Activated T-cell treated with anti-CD3 and anti-CD28 coated beads for 1 hour (primary cell): ENCODE data around the gene ZNF76.

Source experiments
- DNase-seq: peaks from one replicate; pipeline ENCODE4 v3.0.0-alpha.2; 2020; ENCODE audit warnings: low read depth

Gene ZNF76

DNA sequence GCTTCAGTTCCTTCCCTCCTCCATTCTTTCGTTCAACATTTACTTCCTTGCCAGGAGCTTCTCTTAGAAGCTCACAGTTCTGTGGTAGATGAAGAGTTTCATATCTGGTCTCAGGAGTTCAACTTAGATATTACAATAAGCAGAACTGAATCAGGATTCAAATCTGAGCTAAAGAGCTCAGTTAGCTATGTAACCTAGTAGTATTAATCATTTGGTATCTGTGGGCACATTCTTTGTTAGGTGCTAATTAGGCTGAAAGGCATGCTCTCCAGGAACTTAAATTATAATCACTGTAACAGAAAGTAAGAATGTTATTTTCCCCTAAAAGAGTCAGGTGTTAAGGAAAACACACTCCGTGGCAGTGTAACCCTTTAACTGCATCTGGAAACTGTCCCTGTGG lies 8.4 kb downstream of the ZNF76 start:
- DNase-seq, result no peak

DNA sequence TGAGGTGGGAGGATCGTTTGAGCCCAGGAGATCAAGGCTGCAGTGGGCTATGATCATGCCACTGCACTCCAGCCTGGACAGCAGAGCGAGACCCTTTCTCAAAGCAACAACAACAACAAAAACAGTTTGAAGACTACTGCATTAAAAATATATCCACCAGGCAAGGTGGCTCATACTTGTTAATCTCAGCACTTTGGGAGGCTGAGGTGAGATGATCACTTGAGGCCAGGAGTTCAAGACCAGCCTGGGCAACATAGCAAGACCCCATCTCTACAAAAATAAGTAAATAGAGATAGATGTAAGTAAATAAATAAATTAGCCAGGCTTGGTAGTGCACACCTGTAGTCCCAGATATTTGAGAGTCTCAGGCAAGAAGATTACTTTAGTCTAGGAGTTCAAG lies 12.5 kb downstream of the ZNF76 start:
- no peak for DNase-seq

DNA sequence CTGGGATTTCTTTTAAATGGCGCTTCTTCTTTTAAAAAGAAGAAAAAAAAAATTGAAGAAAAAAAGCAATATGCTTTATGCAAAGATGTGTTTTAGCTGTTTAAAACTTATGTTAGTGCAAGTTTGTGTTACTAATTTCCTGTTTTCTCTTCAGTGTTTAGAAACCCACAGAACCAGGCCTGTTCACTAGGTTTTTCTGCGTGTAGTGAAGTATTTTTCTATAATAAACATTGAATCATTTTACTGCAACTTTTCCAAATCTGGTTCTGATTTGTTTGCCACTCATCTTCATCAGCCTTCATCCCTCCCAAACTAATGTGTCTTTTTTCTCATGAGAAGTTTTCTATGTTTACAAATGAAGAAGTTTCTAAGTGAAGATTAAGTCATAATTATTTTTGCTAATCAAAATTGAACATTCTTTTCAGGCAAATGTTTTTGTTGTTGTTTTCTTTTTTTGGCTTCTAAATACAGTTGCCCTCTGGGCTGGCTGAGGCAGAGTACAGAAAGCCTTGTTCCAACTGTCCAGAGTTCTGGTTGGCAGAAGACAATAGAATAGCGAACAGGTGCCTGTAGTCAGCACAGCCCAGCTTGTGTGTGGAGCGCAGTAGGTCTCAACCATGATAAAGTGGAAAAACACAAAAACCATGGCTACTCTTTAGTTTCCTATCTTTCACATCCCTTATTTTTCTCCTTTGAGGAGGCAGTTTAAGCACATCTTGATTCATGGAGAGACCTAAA lies 14.5 kb downstream of the ZNF76 start:
- DNase-seq, result no peak

DNA sequence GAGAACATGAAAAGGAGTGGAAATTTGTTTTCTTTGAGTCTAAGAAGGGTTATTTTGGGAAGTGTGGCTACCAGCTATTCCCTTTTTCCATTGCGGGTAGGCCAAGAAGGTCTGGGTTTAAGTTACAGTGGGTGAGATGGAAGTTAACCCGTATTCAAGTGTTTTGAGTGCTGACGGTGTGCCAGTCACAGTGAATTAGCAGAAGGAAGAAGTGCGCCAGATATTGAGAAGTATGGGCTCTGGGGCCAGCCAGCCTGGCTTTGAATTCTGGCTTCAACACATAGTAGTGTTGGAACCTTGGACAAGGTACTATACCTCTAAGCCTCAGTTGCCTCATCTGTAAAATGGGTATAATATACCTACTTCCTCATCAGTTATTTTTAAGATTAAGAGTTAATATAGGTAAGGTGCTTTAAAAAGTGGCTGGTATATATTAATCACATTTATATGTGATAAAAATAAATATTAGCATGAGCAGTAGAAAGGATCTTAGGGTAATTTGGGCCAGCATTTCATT lies 16.3 kb downstream of the ZNF76 start:
- no peak for DNase-seq

DNA sequence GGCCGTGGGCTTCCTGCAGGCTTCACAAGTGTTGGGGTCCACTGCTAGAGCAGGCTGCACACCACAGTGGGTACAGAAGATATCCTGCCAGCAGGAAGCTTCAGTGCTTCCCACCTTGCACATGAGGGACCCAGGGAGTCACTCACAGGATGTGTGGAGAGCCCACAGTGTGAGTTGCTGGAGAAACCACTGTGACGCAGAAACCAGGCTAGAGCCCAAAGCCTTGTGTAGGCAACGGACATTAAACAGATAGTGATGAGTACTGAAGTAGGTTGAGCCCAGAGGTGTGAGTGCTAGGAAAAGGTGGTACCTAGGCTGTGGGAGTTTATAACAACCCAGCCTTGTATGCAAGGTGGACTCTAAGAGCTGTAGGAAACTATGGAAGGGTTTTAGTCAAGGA lies 19.2 kb downstream of the ZNF76 start:
- no peak for DNase-seq

DNA sequence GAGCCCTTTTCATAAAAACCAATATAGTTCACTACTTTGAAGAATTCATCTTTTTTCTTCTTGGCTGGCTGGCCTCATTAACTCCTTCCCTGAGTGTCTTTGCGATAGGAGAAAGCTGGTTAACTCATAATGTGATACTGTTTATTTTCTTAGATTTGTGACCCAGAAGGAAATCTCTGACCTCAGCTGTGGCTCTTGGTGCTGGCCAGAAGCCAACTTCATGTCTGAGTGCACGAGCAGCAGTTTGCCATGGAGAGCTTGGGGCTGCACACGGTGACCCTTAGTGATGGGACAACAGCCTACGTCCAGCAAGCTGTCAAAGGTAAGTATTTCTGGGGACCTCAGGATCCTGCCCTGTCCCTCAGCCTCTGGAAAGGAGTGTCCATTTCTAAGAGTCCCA lies 21.4 kb downstream of the ZNF76 start:
- no peak for DNase-seq

DNA sequence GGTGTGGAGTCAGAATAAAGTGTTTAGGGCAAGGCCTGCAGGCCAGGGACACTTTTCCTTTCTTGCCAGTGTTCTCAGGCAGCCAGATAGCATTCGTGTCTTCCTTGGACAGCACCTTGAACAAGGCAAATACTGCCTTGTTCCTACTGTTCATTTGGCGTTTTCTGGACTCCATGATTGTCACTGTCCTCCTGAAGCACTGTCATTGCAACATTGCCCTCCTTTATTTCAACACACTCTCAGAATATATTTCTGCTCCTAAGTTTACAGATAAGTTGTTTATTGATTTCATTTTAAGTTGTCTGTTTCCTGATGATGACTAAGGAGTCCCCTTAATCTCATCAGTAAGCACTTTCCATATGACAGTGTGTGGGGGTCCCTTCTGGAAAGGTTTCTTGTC lies 22.9 kb downstream of the ZNF76 start:
- DNase-seq, result no peak

DNA sequence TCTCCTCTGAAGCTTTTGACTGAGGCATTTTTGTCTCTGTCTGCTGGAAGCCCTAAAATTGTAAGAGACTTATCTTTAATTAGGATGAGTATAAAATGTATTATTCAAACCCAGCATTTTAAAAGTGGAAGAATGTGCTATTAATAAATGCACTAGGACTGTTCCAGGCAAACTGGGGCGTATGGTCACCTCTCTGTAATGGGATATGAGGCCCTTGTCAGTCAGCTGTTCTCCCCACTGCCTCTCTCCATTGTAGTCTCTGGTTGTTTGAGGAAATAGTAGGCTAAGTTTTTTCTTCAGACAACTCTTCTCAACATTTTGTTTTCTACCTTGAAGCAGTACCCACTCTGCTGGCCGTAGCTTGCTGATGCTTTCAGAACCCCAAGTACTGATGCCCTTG lies 23.8 kb downstream of the ZNF76 start:
- DNase-seq, result no peak

DNA sequence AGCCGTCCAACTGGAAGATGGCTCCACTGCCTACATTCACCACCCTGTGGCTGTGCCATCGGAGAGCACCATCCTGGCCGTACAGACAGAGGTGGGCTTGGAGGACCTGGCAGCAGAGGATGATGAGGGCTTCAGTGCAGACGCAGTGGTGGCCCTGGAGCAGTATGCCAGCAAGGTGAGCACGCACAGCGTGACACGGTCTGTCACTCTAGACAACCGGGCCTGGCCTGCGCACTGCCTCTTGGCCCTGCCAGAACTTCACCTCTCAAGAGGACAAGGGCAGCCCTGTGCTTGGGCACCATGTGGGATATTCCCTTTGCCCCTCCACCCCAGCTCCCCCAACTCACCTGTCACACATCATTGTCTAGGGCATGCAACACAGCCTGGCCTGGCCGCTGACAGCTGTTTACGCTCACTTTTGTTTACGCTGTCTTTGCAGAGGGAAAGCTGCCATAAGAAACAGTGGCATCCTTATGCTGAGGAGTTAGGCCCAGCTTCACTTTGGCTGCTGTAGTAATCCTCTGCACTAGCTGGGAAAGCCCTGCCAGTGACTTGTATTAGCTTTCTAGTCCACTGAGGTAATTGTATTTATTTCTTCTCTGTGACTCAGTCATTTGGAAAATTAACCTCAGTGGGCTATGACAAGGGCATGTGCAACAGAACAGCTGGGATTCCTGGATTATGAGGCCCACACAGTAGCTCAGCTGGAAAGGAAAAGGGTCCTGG lies 28.3 kb downstream of the ZNF76 start:
- DNase-seq, result no peak

DNA sequence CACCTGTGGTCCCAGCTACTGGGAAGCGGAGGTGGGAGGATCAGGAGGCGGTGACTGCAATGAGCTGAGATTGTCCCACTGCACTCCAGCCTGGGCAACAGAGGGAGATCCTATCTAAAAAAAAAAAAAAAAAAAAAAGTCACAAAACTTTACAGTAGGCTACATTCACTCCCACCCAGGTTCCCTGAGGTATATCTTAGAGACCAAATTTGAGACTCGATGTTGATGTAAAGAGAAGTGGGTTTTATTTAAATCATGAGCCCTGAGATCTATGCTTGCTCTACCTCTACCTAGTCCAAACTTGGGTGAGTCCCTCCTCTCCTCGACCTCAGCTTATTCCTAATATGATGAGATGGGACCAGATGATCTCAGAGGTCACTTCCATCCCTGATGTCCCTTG lies 29.3 kb downstream of the ZNF76 start:
- DNase-seq, result no peak

DNA sequence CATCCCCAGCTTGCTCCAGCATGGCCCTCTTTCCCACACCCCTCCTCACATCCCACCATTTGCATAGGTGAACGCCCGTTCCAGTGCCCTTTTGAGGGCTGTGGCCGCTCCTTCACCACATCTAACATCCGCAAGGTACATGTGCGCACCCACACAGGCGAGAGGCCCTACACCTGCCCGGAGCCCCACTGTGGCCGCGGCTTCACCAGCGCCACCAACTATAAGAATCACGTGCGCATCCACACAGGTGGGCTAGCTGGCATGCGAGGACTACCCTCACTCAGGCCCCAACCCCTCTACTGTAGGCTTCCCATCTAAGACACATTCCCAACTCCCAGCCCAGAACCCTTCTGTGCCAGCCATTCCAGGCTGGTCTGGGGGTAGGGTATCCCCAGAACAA lies 32.0 kb downstream of the ZNF76 start:
- no peak for DNase-seq

DNA sequence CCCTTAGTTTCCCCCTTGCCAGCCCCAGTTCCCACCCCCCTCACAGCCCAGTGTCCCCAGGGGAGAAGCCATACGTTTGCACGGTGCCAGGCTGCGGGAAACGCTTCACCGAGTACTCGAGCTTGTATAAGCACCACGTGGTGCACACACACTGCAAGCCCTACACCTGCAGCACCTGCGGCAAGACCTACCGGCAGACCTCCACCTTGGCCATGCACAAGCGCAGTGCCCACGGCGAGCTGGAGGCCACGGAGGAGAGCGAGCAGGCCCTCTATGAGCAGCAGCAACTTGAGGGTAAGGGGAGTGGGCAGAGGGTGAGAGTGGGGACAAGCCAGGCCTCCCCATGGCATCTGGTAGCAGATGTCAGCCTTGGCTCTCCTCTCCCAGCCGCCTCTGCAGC lies 33.0 kb downstream of the ZNF76 start:
- no peak for DNase-seq

DNA sequence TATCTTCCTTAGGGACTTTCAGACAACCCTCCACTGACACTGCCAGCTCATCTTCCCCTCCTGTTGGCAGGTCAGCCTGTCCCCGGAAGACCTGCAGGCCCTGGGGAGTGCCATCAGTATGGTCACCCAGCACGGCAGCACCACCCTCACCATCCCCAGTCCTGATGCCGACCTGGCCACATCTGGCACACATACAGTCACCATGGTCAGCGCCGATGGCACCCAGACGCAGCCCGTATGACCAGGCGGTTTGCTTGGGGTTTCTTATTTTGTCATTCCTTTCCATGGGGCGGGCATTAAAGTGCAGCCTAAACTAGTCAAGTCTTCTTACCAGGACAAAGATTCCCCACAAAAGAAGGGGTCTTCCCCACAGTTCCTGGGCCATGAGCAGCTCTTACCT lies 34.1 kb downstream of the ZNF76 start:
- DNase-seq, result no peak

DNA sequence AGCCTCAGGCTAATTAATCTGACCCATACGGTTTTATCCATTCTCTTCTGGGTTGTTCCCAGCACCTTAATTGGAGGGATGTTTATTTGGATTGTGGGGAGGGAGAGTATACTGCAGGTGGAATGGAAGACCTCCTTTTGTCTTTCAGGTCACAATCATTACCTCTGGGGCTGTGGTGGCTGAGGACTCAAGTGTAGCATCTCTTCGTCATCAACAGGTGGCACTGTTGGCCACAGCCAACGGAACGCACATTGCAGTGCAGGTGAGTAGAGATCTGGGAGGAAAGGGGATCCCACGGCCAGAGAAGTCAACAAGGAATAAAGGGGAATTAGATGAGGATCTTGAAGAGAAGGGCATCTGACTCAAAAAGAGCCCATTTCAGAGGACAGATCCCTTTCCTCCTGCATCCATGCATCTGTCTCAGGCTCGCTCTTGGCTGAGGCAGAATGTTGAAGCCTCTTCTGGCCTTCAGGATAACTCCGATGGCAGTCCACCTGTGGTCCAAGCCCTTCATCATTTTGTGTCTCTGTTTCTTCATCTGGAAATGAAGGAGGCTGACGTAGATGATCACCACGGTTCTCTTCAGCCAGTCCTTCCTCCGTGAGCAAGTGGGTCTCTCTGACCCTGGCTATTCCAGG lies 34.9 kb downstream of the ZNF76 start:
- peak; percentile 30 for DNase-seq

DNA sequence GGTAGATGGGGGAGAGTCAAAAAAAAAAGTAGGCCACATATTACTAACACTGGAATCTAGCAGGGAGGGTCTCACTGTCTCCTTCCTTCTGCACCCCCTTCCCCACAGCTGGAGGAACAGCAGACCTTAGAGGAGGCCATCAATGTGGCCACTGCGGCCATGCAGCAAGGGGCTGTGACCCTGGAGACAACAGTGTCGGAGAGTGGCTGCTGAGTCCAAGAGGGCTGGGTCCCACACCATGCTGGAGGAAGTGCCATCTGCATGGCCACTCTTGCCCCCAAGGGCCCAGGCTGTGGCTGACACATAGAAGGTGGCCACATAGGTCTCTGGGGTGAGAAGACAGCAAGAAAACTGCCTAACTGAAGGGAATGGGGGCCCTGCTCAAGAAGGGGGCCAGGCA lies 35.5 kb downstream of the ZNF76 start:
- DNase-seq, result no peak

DNA sequence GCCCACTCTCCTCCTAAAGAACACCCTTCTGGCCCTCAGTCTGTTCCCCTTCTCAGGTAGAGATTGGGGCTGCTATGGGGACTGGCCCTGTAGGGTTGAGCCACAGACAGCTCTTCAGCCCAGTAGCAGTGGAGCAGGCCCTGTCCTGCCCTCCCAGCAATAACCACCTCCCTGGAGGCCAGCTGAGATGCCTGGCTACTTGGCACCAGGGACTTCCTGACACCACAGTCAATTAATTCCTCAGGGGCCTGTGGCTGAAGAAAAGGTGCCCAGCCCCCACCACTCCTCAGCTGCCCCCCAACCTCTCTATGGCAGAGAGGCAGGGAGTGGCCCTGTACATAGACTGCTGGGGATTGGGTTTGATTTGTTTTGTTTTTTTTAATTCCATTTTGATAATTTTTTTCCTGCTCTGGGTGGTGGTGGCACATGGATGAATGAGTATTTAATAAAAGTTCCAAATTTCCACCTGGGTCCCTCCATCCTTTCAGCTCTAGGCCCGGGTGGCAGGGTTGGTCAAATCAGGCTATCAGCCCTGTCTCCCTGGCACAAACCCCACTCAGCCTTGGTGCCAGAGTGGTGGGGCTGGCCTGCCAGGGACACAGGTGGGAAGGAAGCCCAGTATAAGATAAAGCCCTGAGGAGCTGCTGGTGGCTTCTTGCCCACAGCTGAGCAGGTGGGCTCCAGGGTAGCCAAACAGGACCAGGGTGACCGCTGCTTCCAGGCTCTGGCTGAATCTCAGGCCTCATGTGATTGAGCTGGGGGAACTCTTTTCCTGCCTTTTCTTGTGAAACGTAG lies 36.2 kb downstream of the ZNF76 start:
- no peak for DNase-seq

DNA sequence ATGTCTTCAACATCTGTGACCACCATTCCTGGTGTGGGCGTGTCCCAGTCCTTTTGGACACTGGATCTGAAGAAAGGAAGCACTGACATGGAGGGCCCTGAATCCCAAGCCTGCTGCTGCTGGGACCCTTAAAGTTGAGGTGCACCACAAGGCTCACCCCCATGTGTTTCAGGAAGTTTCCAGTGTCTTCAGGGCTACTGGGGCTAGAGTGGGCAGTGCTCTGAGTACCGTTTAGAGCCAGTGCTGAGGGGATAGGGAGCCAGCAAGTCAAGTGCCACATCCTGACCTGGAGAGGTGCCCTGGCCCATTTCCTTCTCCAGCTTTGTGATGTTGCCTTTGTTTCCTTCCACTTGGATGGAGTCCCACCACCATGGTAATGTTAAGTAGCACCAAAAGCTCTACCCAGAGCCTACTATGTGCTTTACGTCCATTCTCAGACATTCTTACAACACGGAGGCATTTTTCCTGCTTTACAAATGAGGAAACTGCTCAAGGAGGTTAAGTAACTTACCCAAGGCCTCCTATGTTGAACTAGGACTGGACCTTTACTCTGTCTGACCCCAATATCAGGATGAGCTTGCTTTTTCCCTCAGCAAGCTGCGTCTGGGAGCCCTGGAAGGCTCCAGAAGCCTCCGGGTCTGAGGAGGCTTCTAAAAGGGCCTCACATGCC lies 37.5 kb downstream of the ZNF76 start:
- no peak for DNase-seq

DNA sequence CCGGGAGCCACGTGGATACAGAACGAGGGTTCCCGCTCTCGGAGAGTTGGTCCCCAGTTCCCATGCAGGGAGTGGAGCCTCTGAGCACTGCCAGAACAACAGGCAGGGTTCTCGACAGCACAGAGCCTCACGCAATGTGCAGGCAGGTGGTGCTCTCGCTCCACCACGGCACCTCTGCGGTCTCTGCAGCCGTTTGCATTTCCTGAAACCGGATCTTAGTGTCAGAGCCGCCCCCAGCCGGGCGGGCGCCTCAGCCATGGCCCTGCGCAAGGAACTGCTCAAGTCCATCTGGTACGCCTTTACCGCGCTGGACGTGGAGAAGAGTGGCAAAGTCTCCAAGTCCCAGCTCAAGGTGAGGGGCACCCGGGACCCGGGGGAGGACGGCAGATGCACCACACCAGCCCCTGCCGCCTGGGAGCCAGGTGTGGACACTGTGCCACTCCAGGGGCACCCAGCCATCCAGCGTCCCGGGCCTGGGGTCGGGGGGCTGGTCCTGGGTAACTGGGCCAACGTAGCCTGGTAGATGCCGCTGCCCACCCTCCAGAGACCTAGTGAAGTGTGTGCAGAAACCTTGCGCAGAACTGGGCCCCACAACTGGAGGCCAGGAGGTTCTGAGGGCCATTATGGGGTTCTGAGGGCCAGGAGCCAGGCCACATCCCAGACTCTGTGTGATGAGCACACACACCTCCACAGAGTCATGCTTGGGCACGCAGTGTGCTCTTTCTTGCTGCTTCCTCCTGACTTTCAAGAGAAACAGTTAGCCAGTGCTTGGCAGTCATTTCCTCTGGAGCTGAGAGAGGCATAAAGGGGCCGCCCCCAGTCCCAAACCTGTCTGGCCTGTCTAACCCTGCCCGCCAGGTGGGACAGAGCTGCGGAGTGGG lies 38.3 kb downstream of the ZNF76 start, which contains the start of gene DEF6:
Gene DEF6, plus strand, starts transcription at position 218 of the 881 bp plus-strand sequence. Its CDS starts 39 bp downstream, at position 257.
- DNase-seq, result peak; percentile 76

DNA sequence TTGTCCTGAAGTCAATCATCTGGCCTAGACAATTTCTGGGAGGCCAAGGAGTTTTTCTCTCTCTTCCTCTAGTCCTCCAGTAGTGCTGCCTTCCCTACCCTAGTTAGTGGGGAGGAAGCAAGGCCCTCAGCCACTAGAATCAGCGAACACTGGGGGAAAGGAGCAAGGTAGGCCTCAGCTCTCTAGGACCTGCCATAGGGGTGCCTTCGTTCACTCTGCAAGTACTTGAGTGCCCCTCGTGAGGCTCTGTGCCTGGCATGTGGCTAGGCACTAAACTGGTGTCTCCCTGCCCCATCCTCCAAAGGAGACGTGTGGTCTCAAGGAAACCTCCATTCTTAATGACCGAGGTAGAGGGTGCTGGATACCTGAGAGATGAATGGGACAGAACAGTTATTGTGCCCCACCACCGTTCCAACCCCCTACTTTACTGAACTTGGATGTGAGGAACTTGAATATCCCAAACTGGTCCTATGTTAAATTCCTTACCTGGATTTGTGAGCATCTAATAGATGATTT lies 39.1 kb downstream of the ZNF76 start:
- DNase-seq, result no peak

DNA sequence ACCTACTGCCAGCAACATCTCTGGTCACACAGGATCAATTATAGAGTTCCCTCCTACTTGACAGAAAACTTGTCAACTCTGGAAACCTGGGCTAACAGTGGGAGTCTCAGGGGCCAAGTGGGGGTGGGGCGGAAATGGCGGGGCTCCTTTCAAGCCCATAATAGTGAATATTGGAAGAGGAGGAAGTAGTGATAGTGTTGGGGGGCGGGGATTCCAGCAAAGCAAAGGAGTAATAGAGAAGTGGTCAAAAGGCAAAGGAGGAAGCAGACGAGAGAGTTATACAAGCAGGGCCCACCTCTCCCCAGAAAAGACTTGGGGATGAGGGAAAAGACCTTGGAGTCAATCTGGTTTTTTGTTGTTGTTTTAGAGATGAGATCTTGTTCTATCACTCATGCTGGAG lies 40.1 kb downstream of the ZNF76 start:
- DNase-seq, result no peak
